HL-60 (cell line): Measurements from ENCODE around the gene PITPNB.

ENCODE experiments used
- DNase-seq, 2 experiments: peaks; one replicate each; pipeline ENCODE4 v3.0.0-alpha.2; 2010 to 2020; ENCODE audit warnings: low read depth in 1 of 2, low spot score in 1 of 2
- H3K27ac ChIP-seq: fragments of 250-450 bp; sonication (Bioruptor Pico); replicated peaks from 2 replicates; pipeline ENCODE4 v1.5.1; 2020; ENCODE audit warnings: mild to moderate bottlenecking, moderate library complexity
- H3K27me3 ChIP-seq: fragments of 250-450 bp; sonication (Bioruptor Pico); 2 replicates; pipeline ENCODE4 v1.5.1; 2021; ENCODE audit warnings: mild to moderate bottlenecking, moderate library complexity; ENCODE audit not compliant: insufficient read depth, poor library complexity, severe bottlenecking
- H3K4me3 ChIP-seq: replicated peaks from 2 replicates; pipeline ENCODE4 v1.5.1; 2011; ENCODE audit warnings: mild to moderate bottlenecking, control low read depth, low read length; ENCODE audit not compliant: insufficient read depth
- CTCF ChIP-seq: IDR thresholded peaks from one replicate; pipeline ENCODE4 v1.5.1; 2011; ENCODE audit warnings: low read length, control low read depth, inconsistent platforms; ENCODE audit not compliant: insufficient read depth
- GABPA ChIP-seq: IDR thresholded peaks from 2 replicates; pipeline ENCODE4 v1.6.1; 2012; ENCODE audit warnings: low read depth
- POLR2AphosphoS5 ChIP-seq: IDR thresholded peaks from 2 replicates; pipeline ENCODE4 v1.6.1; 2012; ENCODE audit warnings: low read depth
- REST ChIP-seq: IDR thresholded peaks from 2 replicates; pipeline ENCODE4 v1.6.1; 2012; ENCODE audit warnings: low read depth; ENCODE audit not compliant: insufficient replicate concordance
- SPI1 ChIP-seq: IDR thresholded peaks from 2 replicates; pipeline ENCODE4 v1.6.1; 2012; ENCODE audit warnings: low read depth, mild to moderate bottlenecking, borderline replicate concordance

The PITPNB gene

GRCh38 chr22:27883656-27884350, 35.3 kb downstream of the PITPNB start:
- TF ChIP-seq CTCF (no peak), SPI1 (no peak), POLR2AphosphoS5 (no peak), REST (no peak), GABPA (no peak)
- no peak for DNase-seq
- Histone ChIP-seq H3K27me3 (no peaks in the 10 kb centered on the region), H3K4me3 (no peak overlapping the region), H3K27ac (no peak overlapping the region)

GRCh38 chr22:27882507-27883290, 36.4 kb downstream of the PITPNB start:
- DNase-seq: no peak
- no peaks in the 10 kb centered on the region for H3K27me3 ChIP-seq
- no peak for TF ChIP-seq POLR2AphosphoS5
- no peak for TF ChIP-seq SPI1
- no peak for TF ChIP-seq REST
- no peak for TF ChIP-seq CTCF
- no peak for TF ChIP-seq GABPA
- H3K27ac ChIP-seq: no peak overlapping the region
- H3K4me3 ChIP-seq: no peak overlapping the region

GRCh38 chr22:27881421-27881820, 37.6 kb downstream of the PITPNB start:
- H3K27ac ChIP-seq: no peak overlapping the region
- H3K4me3 ChIP-seq: no peak overlapping the region
- DNase-seq: no peak
- no peaks in the 10 kb centered on the region for H3K27me3 ChIP-seq
- TF ChIP-seq POLR2AphosphoS5 (no peak), REST (no peak), SPI1 (no peak), GABPA (no peak), CTCF (no peak)
